Peyer's patch (tissue), 4 donors: ENCODE results near the gene TOGARAM2.

Source experiments
- POLR2A ChIP-seq, 2 donors: fragments of 450-650 bp; IDR thresholded peaks; one replicate each; pipeline ENCODE4 v1.5.1; 2017; ENCODE audit warnings: antibody characterized with exemption in 2 of 2, mild to moderate bottlenecking in 2 of 2, moderate library complexity in 2 of 2
- TF ChIP-seq, protein P1 (sequence below), 6 experiments: fragments of 450-650 bp in 4 of 6; fragments of 200-600 bp in 2 of 6; sonication (generic) in 1 of 6; IDR thresholded peaks; one replicate each; pipeline ENCODE4 v1.5.1; 2017 to 2019; ENCODE audit warnings: antibody characterized with exemption in 6 of 6, mild to moderate bottlenecking in 3 of 6, moderate library complexity in 1 of 6

GRCh38 chr2:28970464-28971160 lies 10.5 kb upstream of the TOGARAM2 start:
- TF ChIP-seq, protein P1, sequence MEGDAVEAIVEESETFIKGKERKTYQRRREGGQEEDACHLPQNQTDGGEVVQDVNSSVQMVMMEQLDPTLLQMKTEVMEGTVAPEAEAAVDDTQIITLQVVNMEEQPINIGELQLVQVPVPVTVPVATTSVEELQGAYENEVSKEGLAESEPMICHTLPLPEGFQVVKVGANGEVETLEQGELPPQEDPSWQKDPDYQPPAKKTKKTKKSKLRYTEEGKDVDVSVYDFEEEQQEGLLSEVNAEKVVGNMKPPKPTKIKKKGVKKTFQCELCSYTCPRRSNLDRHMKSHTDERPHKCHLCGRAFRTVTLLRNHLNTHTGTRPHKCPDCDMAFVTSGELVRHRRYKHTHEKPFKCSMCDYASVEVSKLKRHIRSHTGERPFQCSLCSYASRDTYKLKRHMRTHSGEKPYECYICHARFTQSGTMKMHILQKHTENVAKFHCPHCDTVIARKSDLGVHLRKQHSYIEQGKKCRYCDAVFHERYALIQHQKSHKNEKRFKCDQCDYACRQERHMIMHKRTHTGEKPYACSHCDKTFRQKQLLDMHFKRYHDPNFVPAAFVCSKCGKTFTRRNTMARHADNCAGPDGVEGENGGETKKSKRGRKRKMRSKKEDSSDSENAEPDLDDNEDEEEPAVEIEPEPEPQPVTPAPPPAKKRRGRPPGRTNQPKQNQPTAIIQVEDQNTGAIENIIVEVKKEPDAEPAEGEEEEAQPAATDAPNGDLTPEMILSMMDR (IDR thresholded peaks at IDR 0.05), result no peak
- no peak for TF ChIP-seq POLR2A (IDR thresholded peaks at IDR 0.05)
